Activated naive CD8-positive, alpha-beta T cell treated with anti-CD3 and anti-CD28 coated beads, Interleukin-2, amount 10 ng/mL, durations not matched to agents 7 days and 5 days (primary cell): Measurements from ENCODE around the gene FAM98A. TPM values are rescaled to one million over a fixed set of nuclear protein-coding genes. Genes with fewer than 3 reads are reported as not detected.

Experiments
- ATAC-seq: fragments of 150-1000 bp; cut with Tn5 transposase; one replicate; pipeline ENCODE4 v1.10.0; 2021; ENCODE audit warnings: low read depth, moderate library complexity
- POLR2A ChIA-PET: fragments of 350-600 bp; sonication (Branson Sonifier 250); formaldehyde crosslinking; loops from one replicate; lab custom pipeline; 2021; ENCODE audit warnings: antibody characterized with exemption; lab: Charles Lee
- DNase-seq: peaks from one replicate; pipeline ENCODE4 v3.0.0; 2021
- H3K27ac Mint-ChIP-seq: one replicate; pipeline ENCODE4 v1.8.0; 2022; ENCODE audit warnings: mild to moderate bottlenecking, mixed read lengths
- H3K27me3 Mint-ChIP-seq: one replicate; pipeline ENCODE4 v1.8.0; 2022; ENCODE audit warnings: mild to moderate bottlenecking, moderate library complexity, mixed read lengths
- H3K36me3 Mint-ChIP-seq: one replicate; pipeline ENCODE4 v1.8.0; 2021; ENCODE audit warnings: mild to moderate bottlenecking, mixed read lengths
- H3K4me1 Mint-ChIP-seq: one replicate; pipeline ENCODE4 v1.8.0; 2021; ENCODE audit warnings: mixed read lengths
- H3K4me3 Mint-ChIP-seq: one replicate; pipeline ENCODE4 v1.8.0; 2022; ENCODE audit warnings: mild to moderate bottlenecking, moderate library complexity, mixed read lengths
- H3K9me3 Mint-ChIP-seq: one replicate; pipeline ENCODE4 v1.8.0; 2021; ENCODE audit warnings: mixed read lengths
- total RNA-seq, 2 experiments: library from RNA; stranded (reverse); gene quantifications; one replicate each; pipeline ENCODE4 v1.2.3, GENCODE V29; 2021

FAM98A gene
- 10 to 100 TPM; 32.4 to 33.0 TPM for total RNA-seq

DNA sequence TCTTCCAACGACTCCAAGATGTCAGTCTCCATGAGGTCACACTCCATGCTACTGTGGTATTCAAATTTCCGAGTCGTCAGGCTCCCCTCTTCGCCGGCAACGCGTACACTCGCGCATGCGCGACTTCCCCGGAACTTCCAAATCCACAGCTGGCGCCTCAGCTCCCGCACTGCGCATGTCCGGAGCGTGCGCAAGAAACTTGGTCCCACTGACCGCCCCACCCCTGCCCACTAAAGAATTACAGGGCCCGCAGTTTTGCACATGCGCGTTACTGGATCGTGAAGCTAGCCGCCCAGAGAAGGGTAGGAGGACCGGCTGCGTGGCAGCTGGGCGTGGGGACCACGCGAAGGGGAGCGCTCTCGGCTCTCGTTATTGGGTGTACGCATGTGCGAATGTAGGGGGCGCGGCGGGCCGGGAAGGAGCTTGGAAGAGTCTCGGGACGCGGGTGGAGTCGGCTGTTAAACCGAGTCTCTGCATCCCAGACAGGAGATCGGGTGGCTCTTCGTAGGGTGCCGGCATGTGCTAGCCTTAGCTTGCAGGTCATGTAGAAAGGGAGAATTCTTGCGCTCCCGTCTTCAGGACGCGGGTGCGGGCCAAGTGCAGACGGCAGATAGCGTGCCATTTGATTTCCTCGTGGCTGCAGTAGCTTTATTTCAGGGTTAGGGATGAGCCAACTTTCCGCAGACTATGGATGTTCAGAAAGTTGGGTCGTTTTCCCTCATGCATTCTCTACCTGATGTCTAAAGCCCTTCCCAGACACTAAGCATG lies at the start of gene FAM98A:
Gene FAM98A, minus strand, starts transcription at position 125 of the 768 bp plus-strand sequence. Its CDS starts 78 bp downstream, at position 47.
- POLR2A ChIA-PET: interaction anchor here (0.6 to 2.5 kb wide), 4 partner anchors 16 to 1944 kb away, joined by 3 to 34 read pairs (median 5); partner anchors contain the start of gene RASGRP3
- H3K4me3 Mint-ChIP-seq: peak within 1 kb of the TSS; percentile 91
- peaks cover 22% of the 10 kb centered on the region for H3K4me1 Mint-ChIP-seq
- peaks cover 7% of the 10 kb centered on the region for H3K36me3 Mint-ChIP-seq
- DNase-seq (peak; percentile 97), ATAC-seq (peak; percentile 94)
- H3K27me3 Mint-ChIP-seq: no peaks in the 10 kb centered on the region
- no peaks in the 10 kb centered on the region for H3K9me3 Mint-ChIP-seq
- peak within 1 kb of the TSS; percentile 91 for H3K27ac Mint-ChIP-seq

DNA sequence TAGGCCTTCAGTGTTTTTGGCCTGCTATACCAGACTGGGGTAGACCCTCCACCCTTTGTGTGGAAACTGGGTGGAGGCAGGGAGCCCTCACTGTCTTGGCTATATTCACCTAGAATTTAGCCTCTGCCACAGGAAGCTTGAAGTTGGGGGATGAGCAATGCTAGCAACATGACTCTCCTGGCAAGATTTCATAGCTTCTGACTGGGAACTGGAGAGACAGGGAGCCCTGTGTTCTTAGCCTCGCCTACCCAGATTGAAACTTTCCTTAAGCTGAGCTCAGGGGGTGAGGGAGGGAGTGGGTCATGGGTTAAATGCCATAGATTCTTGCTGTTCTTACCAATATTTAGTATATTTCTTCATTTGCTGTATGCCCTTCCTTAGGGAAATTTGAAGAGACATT lies 46.8 kb upstream of the FAM98A start:
- no peak for DNase-seq
- Mint-ChIP-seq H3K27ac (no peak overlapping the region), H3K4me3 (no peak overlapping the region), H3K27me3 (no peaks in the 10 kb centered on the region), H3K4me1 (no peaks in the 10 kb centered on the region), H3K36me3 (no peaks in the 10 kb centered on the region), H3K9me3 (peaks cover 4% of the 10 kb centered on the region)
- no peak for ATAC-seq
- POLR2A ChIA-PET: no interaction called here

DNA sequence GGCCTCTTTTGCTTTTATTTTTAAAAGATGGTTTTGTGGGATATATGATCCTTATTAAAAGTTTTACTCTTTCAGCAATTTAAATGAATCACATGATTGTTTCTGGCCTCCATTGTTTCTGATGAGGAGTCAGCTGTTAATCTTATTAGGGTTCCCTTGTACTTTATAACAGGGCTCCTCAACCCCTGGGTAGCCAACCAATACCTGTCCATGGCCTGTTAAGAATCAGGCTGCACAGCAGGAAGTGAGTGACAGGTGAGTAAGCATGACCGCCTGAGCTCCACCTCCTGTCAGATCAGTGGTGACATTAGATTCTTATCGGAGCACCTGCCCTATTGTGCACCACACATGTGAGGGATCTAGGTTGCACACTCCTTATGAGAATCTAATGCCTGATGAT lies 45.1 kb upstream of the FAM98A start:
- H3K9me3 Mint-ChIP-seq: peaks cover 3% of the 10 kb centered on the region
- ATAC-seq (no peak), DNase-seq (no peak)
- H3K36me3 Mint-ChIP-seq: no peaks in the 10 kb centered on the region
- POLR2A ChIA-PET: no interaction called here
- H3K4me3 Mint-ChIP-seq: no peak overlapping the region
- H3K27me3 Mint-ChIP-seq: no peaks in the 10 kb centered on the region
- no peaks in the 10 kb centered on the region for H3K4me1 Mint-ChIP-seq
- no peak overlapping the region for H3K27ac Mint-ChIP-seq

DNA sequence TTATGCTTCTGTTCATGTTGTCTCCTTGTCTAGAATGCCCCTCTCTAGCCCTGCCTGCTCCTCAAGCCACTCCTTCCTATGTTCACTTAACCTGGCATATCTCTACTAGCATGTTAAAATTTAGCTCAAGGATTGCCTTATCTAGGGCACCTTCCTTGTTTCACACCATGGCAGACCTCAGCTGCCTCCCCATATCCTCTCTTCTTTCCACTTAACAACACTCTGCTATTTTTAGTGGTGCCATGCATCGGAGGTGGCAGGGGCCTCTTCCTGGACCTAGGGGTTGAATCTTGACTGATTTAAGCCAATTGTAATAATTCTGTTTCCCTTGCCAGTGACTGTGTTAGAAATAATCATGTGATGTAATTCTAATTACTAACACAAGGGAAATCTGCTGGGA lies 36.9 kb upstream of the FAM98A start:
- H3K9me3 Mint-ChIP-seq: no peaks in the 10 kb centered on the region
- POLR2A ChIA-PET: no interaction called here
- no peak overlapping the region for H3K27ac Mint-ChIP-seq
- H3K4me1 Mint-ChIP-seq: no peaks in the 10 kb centered on the region
- H3K36me3 Mint-ChIP-seq: no peaks in the 10 kb centered on the region
- no peak overlapping the region for H3K4me3 Mint-ChIP-seq
- no peak for DNase-seq
- ATAC-seq: no peak
- H3K27me3 Mint-ChIP-seq: peaks cover 5% of the 10 kb centered on the region

DNA sequence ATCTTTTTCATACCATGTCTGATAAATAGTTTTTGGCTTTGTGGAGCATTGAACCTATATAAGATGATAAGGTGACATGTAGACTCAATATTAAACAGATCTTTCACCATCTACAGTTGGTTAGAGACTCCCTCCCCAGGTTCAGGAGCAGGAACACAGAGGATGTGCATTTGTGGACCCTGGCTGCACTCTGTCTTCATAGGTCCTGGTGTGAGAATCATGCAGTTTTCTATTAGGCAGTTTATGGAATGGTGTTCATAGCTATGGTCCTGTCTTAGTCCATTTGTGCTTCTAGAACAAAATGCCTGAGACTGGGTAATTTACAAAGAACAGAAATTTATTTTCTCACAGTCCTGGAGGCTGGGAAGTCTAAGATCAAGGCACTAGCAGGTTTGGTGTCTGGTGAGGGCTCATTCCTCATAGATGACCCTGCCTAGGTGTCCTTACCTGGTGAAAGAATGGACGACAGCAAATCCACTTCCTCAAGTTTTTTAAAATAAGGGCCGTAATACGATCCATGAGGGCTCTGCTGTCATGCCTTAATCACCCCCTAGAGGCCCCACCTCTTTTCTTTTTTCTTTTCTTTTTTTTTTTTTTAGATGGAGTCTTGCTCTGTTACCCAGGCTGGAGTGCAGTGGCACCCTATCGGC lies 35.3 kb upstream of the FAM98A start:
- ATAC-seq: no peak
- Mint-ChIP-seq H3K27me3 (peaks cover 5% of the 10 kb centered on the region), H3K4me3 (no peak overlapping the region), H3K27ac (no peak overlapping the region), H3K4me1 (no peaks in the 10 kb centered on the region), H3K36me3 (no peaks in the 10 kb centered on the region), H3K9me3 (no peaks in the 10 kb centered on the region)
- DNase-seq: no peak
- POLR2A ChIA-PET: no interaction called here

DNA sequence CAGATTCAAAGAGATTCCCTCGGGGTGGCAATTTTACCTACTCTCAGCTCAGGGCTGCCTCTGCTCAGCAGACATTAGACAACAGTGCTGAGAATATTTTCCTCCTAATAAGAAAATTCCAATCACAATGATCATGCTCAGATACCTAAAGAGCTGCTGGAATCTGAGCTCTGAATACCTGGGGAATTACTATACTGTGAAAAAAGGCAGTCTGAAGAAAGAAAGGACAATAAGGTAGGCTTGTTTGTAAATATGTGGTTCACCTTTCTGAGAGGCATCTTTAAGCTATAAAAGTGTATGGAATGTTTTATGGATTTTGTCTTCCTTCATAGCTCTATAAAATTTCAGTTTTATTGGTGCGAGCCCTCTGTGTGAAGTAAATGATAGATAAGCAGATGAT lies 34.2 kb upstream of the FAM98A start:
- no peaks in the 10 kb centered on the region for H3K4me1 Mint-ChIP-seq
- H3K4me3 Mint-ChIP-seq: no peak overlapping the region
- H3K27me3 Mint-ChIP-seq: peaks cover 1% of the 10 kb centered on the region
- H3K27ac Mint-ChIP-seq: no peak overlapping the region
- DNase-seq: no peak
- H3K9me3 Mint-ChIP-seq: no peaks in the 10 kb centered on the region
- no peak for ATAC-seq
- POLR2A ChIA-PET: no interaction called here
- H3K36me3 Mint-ChIP-seq: no peaks in the 10 kb centered on the region

DNA sequence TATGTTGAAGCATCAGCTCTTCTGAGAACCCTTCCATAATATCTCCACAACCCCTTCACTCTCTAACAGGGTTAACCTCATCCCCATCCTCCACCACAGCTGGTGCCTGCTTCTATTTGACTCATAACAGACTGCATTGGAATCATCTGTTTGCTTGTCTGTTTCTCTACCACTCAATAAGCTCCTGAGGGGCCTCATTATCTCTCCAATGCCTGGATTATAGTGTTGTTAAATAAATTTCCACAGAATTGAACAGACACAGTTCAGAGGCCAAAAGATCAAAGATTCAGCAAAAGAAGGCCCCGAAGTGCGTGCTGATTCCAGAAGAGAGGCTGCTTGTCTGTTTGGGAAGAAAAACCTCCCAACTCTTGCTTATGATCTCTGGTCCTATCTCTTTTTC lies 33.7 kb upstream of the FAM98A start:
- Mint-ChIP-seq H3K36me3 (no peaks in the 10 kb centered on the region), H3K4me1 (no peaks in the 10 kb centered on the region), H3K9me3 (no peaks in the 10 kb centered on the region), H3K4me3 (no peak overlapping the region), H3K27ac (no peak overlapping the region), H3K27me3 (peaks cover 1% of the 10 kb centered on the region)
- ATAC-seq: no peak
- no peak for DNase-seq
- POLR2A ChIA-PET: no interaction called here

DNA sequence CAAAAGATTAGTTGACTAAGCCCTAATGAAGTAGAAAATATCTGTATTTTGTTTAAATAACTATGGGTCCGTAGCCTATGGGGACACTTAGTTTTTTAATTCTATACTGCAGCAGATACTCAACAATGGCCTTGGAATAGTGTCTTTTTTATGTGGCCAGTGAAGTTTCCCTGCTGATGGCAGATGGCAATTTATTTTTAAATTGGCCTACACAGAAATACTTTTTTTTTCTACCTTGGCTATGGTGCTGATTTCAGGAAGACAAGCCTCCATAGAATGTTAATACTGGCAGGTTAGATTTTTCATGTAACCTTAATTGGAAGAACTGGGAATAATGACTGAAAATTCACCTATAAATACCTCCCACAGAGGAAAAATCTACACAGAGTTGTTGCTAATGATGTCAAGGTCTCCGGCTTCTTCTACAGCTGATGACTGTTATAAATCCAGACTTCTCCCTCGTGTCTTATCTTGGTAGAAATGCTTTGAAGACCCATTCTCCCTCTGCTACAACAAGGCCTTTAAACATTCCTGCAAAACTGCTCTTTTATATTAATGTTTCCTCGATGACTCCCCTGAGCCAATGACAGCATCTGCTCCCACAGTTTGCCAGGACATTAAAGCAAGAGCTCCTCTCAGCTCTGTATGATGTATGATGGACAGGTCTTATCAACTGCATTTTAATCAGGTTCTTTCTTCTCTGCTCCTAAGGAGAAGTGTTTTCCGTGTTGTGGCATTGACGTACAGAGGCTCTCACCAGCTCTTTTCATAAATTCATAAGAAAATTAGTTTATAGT lies 29.1 kb upstream of the FAM98A start:
- Mint-ChIP-seq H3K4me3 (no peak overlapping the region), H3K27ac (no peak overlapping the region), H3K9me3 (no peaks in the 10 kb centered on the region), H3K27me3 (peaks cover 1% of the 10 kb centered on the region), H3K4me1 (no peaks in the 10 kb centered on the region), H3K36me3 (no peaks in the 10 kb centered on the region)
- DNase-seq (no peak), ATAC-seq (no peak)
- POLR2A ChIA-PET: no interaction called here

DNA sequence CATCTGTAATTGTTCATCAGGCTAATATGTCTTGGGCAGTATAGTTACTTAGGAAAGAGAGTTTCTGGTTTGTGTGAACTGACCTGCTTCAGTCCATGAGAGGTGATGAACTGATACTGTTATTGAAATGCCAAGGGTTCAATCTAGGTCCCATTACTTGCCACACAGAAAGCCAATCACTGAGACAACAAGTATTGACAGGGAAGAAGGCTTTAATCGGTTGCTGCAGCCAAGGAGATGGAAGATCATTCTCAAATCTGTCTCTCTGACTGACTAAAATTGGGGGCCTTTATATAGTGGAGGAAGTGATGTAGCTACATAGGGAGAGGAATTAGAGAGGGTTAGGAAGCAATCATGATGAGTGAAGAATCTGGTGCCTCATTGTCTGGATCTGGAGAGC lies 19.9 kb upstream of the FAM98A start:
- DNase-seq: no peak
- no peaks in the 10 kb centered on the region for H3K4me1 Mint-ChIP-seq
- H3K36me3 Mint-ChIP-seq: no peaks in the 10 kb centered on the region
- H3K4me3 Mint-ChIP-seq: no peak overlapping the region
- ATAC-seq: no peak
- POLR2A ChIA-PET: no interaction called here
- H3K27me3 Mint-ChIP-seq: no peaks in the 10 kb centered on the region
- H3K27ac Mint-ChIP-seq: no peak overlapping the region
- H3K9me3 Mint-ChIP-seq: peaks cover 6% of the 10 kb centered on the region

DNA sequence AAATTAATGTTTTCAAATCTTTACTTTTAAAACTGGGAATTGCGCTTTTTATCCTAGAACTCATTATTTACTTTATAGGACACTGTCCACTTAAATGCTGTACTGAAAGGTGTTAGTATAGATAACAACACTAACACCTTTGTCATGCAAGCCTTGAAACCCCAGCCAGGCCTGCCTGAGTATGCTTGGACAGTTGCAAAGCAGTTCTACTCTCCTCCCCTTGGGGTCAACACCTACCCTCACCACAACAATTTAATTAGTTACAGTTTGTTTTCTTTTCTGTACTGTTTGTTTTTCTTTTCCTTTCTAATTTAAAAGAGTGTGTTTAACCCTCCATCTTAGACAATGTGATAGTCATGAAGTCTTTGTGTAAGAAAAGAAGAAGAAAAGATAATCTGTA lies 18.9 kb upstream of the FAM98A start:
- Mint-ChIP-seq H3K27me3 (no peaks in the 10 kb centered on the region), H3K36me3 (no peaks in the 10 kb centered on the region), H3K9me3 (peaks cover 6% of the 10 kb centered on the region), H3K4me3 (no peak overlapping the region), H3K27ac (no peak overlapping the region), H3K4me1 (no peaks in the 10 kb centered on the region)
- DNase-seq (no peak), ATAC-seq (no peak)
- POLR2A ChIA-PET: no interaction called here

DNA sequence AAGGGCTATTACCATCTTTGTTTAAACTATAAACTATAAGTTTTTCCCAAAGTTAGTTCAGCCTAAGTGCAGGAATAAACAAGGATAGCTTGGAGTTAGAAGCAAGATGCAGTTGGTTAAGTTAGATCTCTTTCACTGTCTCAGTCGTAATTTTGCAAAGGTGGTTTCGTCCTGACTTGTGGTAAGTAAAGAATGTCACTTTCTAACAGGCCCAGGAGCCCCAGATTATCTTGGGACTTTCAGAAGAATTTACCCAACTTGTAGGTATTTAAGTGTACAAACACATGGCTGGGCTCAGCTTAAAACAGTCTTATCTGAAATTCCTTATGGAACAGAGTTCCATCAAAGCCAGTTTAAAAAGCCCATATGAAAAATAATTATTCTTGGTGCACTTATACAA lies 18.3 kb upstream of the FAM98A start:
- DNase-seq (no peak), ATAC-seq (no peak)
- H3K27me3 Mint-ChIP-seq: no peaks in the 10 kb centered on the region
- H3K4me1 Mint-ChIP-seq: no peaks in the 10 kb centered on the region
- H3K36me3 Mint-ChIP-seq: no peaks in the 10 kb centered on the region
- H3K27ac Mint-ChIP-seq: no peak overlapping the region
- POLR2A ChIA-PET: no interaction called here
- H3K9me3 Mint-ChIP-seq: peaks cover 6% of the 10 kb centered on the region
- H3K4me3 Mint-ChIP-seq: no peak overlapping the region

DNA sequence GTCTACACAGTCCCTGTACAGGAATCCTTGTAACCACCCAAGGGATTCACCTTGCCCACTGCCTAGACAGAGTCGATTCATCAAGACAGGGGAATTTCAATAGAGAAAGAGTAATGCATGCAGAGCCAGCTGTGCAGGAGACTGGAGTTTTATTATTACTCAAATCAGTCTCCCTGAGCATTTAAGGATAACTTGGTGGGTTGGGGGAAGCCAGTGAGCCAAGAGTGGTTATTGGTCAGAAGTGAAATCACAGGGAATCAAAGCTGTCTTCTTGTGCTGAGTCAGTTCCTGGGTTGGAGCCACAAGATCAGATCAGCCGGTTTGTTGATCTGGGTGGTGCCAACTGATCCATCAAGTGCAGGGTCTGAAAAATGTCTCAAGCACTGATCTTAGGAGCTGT lies 17.8 kb upstream of the FAM98A start:
- Mint-ChIP-seq H3K27me3 (no peaks in the 10 kb centered on the region), H3K4me1 (no peaks in the 10 kb centered on the region), H3K9me3 (peaks cover 6% of the 10 kb centered on the region), H3K27ac (no peak overlapping the region), H3K4me3 (no peak overlapping the region), H3K36me3 (no peaks in the 10 kb centered on the region)
- DNase-seq (no peak), ATAC-seq (no peak)
- POLR2A ChIA-PET: no interaction called here

DNA sequence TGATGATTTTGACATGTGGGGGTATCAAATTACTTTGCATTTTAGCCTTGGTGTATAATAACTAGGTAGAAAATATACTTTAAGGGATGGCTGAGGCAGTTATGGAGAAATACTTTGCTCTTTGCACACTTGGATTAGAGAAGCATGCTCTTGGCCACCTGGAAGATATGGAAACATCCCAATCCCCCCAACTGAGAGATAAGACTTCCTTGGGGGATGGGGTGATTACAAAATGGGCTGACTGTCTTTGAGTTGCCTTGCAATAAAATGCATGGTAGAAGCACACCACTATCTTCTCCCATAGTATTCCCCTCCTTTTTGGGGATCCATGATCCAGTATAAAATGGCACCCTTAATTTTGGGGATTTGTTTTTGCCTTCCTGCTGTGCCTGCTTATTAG lies 15.1 kb upstream of the FAM98A start:
- no peaks in the 10 kb centered on the region for H3K36me3 Mint-ChIP-seq
- no peaks in the 10 kb centered on the region for H3K27me3 Mint-ChIP-seq
- H3K9me3 Mint-ChIP-seq: peaks cover 5% of the 10 kb centered on the region
- no peak for DNase-seq
- H3K4me3 Mint-ChIP-seq: no peak overlapping the region
- no peak for ATAC-seq
- no peak overlapping the region for H3K27ac Mint-ChIP-seq
- POLR2A ChIA-PET: no interaction called here
- no peaks in the 10 kb centered on the region for H3K4me1 Mint-ChIP-seq
